ENCODE results near the gene RAI1. TPM values are rescaled to one million over a fixed set of nuclear protein-coding genes. Genes with fewer than 3 reads are reported as not detected.

The RAI1 gene
- total RNA-seq, 1 donor from 2014 or later = 9.1 TPM

- no peak for DNase-seq (ENCODE audit: low read depth)
These were observed 143.7 kb downstream of the RAI1 start for GRCh38 chr17:17824783-17825614.

GRCh38 chr17:17826342-17826713, 145.1 kb downstream of the RAI1 start:
- DNase-seq (ENCODE audit: low read depth) = no peak

GRCh38 chr17:17826942-17827785, 145.9 kb downstream of the RAI1 start:
- peak; percentile 55 for DNase-seq (ENCODE audit: low read depth)

- no peak for DNase-seq (ENCODE audit: low read depth)
These were observed 146.8 kb downstream of the RAI1 start for GRCh38 chr17:17827826-17828621.

- DNase-seq (ENCODE audit: low read depth) = no peak
These were observed 149.0 kb downstream of the RAI1 start for GRCh38 chr17:17830269-17830567.

GRCh38 chr17:17830740-17831207, 149.5 kb downstream of the RAI1 start:
- DNase-seq (ENCODE audit: low read depth) = no peak

- no peak for DNase-seq (ENCODE audit: low read depth)
These were observed 150.2 kb downstream of the RAI1 start for GRCh38 chr17:17831208-17832031.

GRCh38 chr17:17832032-17832363, 150.7 kb downstream of the RAI1 start:
- DNase-seq (ENCODE audit: low read depth) = no peak

- no peak for DNase-seq (ENCODE audit: low read depth)
These were observed 152.6 kb downstream of the RAI1 start for GRCh38 chr17:17833658-17834357.

GRCh38 chr17:17834974-17835373, 153.7 kb downstream of the RAI1 start:
- no peak for DNase-seq (ENCODE audit: low read depth)

- DNase-seq (ENCODE audit: low read depth) = no peak
These were observed 154.4 kb downstream of the RAI1 start for GRCh38 chr17:17835415-17836249.

- DNase-seq (ENCODE audit: low read depth) = peak; percentile 98
These were observed 155.1 kb downstream of the RAI1 start for GRCh38 chr17:17836250-17836817.

- peak; percentile 77 for DNase-seq (ENCODE audit: low read depth)
These were observed 155.6 kb downstream of the RAI1 start, which contains the start of gene SREBF1 for GRCh38 chr17:17836818-17837379. Gene SREBF1, minus strand, starts transcription at chr17:17836986. Its CDS starts 169 bp downstream, at chr17:17836817.

- DNase-seq (ENCODE audit: low read depth) = peak; percentile 85
These were observed 156.1 kb downstream of the RAI1 start for GRCh38 chr17:17837380-17837821.

- DNase-seq (ENCODE audit: low read depth) = peak; percentile 93
These were observed 157.0 kb downstream of the RAI1 start for GRCh38 chr17:17837966-17838962.

GRCh38 chr17:17839791-17840707, 158.8 kb downstream of the RAI1 start:
- peak; percentile 98 for DNase-seq (ENCODE audit: low read depth)
